ENCODE data around the gene ARSJ.
"Not testable (repeated sequence)": the region's sequence is repeated elsewhere in the genome, so short reads cannot be mapped to it uniquely, and the experiment has no call there.

The ARSJ gene

DNA sequence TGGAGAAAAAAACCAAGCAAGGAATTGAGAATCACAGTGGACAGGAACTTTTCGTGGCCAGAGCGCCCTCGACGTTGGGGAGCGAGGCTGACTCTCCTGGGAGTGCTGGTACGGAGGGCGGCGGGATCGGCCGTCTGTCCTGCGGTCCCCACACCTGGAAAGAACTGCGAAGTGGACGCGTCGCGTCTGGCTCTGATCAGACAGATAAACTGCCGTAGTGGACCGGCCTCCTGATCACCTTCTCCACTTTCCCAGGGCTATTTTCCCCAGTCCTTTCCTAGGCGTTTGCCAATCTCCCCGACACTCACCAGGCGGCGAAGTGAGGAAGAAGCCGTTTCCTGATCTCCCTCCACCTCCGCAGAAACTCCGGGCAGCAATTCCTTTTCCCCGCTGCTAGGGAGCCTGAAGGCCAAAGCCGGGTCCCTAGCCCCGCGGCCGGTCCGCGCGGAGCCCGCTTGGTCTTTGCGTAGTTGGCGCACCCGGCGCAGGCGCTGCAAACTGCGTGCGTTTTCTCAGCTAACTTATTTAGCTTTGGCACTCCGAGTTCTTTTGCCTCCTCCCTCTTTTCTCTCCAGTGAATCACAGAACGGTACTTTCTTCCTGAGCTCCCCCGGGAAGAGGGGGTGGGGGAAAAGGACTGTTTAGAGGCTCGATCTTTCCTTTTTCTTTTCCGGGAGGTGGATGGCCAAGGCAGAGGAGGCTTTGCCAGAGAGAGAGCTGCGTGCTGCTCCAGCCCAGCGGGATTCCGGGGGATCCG is at the start of gene ARSJ:
Gene ARSJ, minus strand, starts transcription at position 500 of the 757 bp plus-strand sequence. CDS start 813 bp downstream, outside the sequence.
- DNase-seq (ENCODE audit: low read depth): peak; percentile 68

- DNase-seq (ENCODE audit: low read depth): no peak
Measured at GRCh38 chr4:114028071-114028470, 48.6 kb upstream of the ARSJ start.

DNA sequence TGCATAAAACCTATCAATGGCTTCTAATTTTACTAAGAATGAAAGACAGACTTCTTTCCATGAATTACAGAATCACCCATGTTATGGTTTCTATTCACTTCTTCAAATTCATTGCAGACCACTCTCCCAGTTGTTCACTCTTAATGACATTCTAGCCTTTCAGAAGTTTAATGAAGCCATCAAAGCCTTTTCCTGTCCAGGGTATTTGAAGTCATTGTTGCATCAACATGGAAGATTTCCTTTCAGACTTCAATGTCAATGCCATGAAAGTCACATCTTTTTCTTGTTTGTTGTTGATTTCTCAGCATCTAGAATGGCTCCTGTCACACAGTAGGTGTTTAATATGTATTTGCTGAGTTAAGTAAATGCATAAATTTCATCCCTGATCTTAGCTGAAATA is 48.1 kb upstream of the ARSJ start:
- no peak for DNase-seq (ENCODE audit: low read depth)

- no peak for DNase-seq (ENCODE audit: low read depth)
Measured at GRCh38 chr4:114026447-114026846, 47.0 kb upstream of the ARSJ start.

- DNase-seq (ENCODE audit: low read depth): no peak
Measured at GRCh38 chr4:114025176-114025777, 45.8 kb upstream of the ARSJ start.

DNA sequence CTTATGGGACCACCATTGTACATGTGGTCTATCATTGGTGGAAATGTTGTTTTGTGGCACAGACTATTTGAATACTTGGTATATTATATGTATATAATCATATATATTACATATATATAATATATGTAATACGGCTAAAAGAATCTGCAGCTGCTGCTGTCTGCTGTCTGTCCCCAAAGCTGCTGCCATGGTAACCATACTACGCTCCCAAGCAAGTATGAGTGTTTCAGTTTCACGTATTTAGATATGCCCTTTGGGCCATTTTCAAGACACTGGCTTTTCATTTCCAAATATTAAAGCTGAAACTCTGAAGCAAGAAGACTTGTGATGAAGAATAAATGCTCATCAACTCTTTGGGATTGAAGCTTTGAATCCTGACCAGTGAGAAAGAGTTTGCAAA is 42.0 kb upstream of the ARSJ start:
- no peak for DNase-seq (ENCODE audit: low read depth)

- no peak for DNase-seq (ENCODE audit: low read depth)
Measured at GRCh38 chr4:114019969-114020358, 40.5 kb upstream of the ARSJ start.

- DNase-seq (ENCODE audit: low read depth): peak; percentile 32
Measured at GRCh38 chr4:114019276-114019968, 40.0 kb upstream of the ARSJ start.

DNA sequence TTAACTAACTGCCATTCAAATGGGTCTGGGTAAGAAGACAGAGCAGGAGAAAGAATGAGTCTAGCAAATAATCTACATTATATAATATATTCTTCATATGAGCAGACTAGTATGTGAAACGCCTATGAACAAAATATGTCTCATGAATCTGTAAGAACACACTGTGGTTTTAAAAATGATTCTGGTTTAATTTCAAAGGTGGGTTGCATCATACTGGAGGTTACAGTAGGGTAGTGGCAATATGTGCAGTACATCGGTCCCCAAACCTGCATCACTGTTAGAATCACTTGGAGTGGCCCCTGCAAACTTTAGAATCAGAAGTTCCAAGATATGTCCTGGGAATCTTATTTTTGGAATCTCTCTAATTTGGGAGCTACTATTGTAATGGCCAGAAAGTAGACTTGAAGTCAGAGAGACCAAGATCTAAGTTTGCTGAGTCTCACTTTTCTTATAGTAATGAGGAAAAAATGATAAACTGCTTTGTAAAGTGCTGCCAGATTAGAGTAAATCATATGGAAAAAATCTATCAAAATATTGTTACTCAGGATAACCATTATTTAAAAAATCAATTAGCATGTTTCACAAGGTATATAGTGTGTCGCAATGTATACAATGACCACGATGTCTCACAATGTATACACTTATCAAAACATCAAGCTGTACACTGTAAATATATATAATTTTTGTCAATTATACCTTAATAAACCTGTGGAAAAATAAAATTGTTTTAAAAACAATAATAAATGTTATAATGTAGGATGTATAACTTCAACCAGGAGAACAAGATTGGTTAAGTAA is 37.9 kb upstream of the ARSJ start:
- no peak for DNase-seq (ENCODE audit: low read depth)

DNA sequence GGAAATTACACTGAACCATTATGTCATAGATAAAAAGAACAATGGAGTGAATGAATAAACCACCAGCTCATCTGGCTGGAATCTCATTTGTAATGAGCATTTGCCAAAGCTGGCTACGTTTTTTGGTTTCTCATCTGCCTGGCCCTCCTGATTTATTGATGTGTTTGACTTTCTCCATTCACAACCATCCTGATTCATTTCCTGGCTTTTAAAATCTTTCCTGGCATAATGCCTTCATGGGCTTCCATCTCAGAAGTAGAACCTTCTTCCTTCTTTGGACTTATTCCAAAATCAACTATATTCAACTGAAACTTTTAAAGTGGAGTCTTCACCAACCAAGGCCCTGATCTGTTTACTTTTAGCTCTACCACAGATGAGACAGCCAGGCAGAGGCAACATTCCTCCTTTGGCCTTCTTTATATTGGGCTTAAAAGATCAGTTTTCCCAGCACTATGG is 36.0 kb upstream of the ARSJ start:
- peak; percentile 99 for DNase-seq (ENCODE audit: low read depth)

- DNase-seq (ENCODE audit: low read depth): not testable (repeated sequence)
Measured at GRCh38 chr4:114013201-114013600, 33.8 kb upstream of the ARSJ start.

GRCh38 chr4:114012749-114013148 is 33.3 kb upstream of the ARSJ start:
- DNase-seq (ENCODE audit: low read depth): no peak

GRCh38 chr4:114005569-114006442 is 26.4 kb upstream of the ARSJ start:
- DNase-seq (ENCODE audit: low read depth): peak; percentile 60

GRCh38 chr4:114004483-114005226 is 25.2 kb upstream of the ARSJ start:
- DNase-seq (ENCODE audit: low read depth): not testable (repeated sequence)

DNA sequence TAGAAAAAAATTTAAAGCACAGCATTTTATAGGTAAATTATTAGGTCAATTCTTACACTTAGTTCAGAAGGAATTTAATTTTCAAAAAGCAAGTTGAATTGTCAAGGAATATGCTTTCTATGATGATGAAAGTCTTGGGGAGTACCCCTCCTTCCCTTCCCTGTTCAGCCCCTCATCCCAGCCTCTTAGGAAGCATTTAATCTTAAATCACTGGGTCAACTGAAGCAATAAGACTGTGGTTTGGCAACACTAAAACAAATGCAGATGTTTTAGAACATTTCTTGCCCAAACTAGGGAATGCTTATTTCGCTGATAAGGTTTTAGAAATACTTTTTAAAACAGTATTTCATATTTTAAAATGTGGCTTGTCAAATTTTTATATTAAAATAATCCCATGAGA is 19.1 kb upstream of the ARSJ start:
- DNase-seq (ENCODE audit: low read depth): no peak

DNA sequence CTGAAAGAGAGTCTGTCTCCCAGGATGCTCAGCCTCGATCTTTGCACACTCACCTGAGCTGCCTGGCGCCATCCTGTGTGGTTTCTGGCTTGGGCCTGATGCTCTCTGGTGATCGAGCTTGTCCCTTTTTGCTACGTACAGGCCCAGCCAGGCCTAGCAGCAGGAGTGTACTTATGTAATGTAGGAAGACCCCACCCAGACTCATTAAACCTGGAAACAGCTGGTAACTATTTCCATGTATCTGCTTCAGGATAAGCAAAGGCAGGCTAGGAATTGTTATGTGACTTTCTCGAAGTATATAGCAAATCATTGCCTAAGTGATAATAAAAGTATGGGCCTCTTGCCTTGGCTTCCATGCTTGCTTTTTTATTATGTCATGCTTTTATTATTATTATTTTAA is 18.6 kb upstream of the ARSJ start:
- no peak for DNase-seq (ENCODE audit: low read depth)

DNA sequence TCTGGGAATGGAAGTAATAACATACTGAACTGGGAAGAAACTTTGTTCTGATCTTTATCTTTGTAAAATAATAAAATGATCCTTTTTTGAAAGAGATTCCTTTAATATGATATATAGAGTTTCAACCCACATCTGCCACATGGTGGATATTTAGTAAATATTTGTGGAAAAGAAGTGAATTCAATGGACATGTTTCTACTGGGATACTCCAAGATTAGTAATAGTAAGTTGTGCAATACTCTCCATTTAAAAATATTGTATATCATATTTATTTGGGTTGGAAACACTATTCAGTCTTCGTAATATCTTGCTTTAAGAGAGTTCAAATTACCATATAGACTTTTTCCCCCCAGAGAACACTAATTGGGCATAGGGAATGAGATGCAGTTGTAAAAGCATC is 17.8 kb upstream of the ARSJ start:
- no peak for DNase-seq (ENCODE audit: low read depth)

GRCh38 chr4:113996599-113997177 is 17.2 kb upstream of the ARSJ start:
- no peak for DNase-seq (ENCODE audit: low read depth)

DNA sequence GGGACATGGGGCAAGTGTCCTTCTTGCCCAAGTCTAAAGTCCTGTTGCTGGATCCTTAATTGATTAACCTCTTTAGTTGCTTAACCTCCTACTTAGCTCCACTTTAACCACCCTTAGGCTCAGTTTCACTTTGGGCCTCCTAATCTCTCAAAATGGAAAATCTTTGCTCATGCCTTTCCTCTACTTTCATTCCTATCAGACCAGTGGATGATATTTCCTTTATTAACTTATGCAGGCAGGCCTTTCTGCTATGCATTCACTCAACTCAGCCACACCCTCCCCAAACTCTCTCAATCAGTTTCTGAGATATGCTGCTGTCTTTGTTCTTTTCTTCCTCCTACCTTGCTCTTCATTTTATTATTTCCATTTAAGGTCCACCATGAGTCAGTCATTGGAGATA is 14.4 kb upstream of the ARSJ start:
- no peak for DNase-seq (ENCODE audit: low read depth)

DNA sequence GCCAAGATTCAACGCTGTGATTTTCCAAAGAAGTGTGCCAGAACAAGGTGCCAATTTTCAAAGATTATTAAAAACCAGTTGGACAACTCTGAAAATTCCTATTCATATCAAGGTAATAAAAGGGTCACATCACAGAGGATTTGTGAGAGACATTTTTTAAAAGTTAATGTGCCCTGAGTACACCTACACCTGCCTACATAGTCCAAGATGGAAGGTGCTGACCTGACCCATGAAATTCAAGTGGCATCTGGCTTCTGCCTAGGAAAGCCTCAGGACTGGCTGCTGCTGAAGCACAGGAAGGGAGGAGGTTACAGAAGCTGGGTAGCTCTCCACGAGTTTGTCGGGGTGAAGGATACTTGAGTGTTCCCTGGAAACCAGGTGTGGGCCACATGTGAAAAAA is 11.4 kb upstream of the ARSJ start:
- no peak for DNase-seq (ENCODE audit: low read depth)
